Skeletal muscle tissue (tissue), 4 donors: ENCODE data around the gene GAS2L2. TPM values are rescaled to one million over a fixed set of nuclear protein-coding genes. Genes with fewer than 3 reads are reported as not detected.
"Not testable (repeated sequence)": the region's sequence is repeated elsewhere in the genome, so short reads cannot be mapped to it uniquely, and the experiment has no call there.

ENCODE experiments used
- H3K27ac ChIP-seq: one replicate; pipeline ENCODE4 v1.7.0; 2013; ENCODE audit warnings: mild to moderate bottlenecking, low read depth, low read length, inconsistent platforms
- H3K27me3 ChIP-seq, 3 donors: one replicate each; pipeline ENCODE4 v1.7.0; 2013; ENCODE audit warnings: low read length in 3 of 3; ENCODE audit not compliant: control insufficient read depth in 3 of 3, insufficient read depth in 3 of 3
- H3K36me3 ChIP-seq, 3 donors: one replicate each; pipeline ENCODE4 v1.7.0; 2013; ENCODE audit warnings: low read length in 3 of 3; ENCODE audit not compliant: control insufficient read depth in 3 of 3, insufficient read depth in 3 of 3
- H3K4me1 ChIP-seq, 3 donors: one replicate each; pipeline ENCODE4 v1.7.0; 2013; ENCODE audit warnings: low read length in 3 of 3, mild to moderate bottlenecking in 3 of 3; ENCODE audit not compliant: control insufficient read depth in 3 of 3, insufficient read depth in 3 of 3
- H3K4me3 ChIP-seq, 3 donors: one replicate each; pipeline ENCODE4 v1.7.0; 2013; ENCODE audit warnings: low read length in 3 of 3
- H3K9ac ChIP-seq, 3 donors: one replicate each; pipeline ENCODE4 v1.7.0; 2013; ENCODE audit warnings: low read length in 3 of 3, mild to moderate bottlenecking in 3 of 3, moderate library complexity in 2 of 3, low read depth in 1 of 3
- H3K9me3 ChIP-seq, 3 donors: one replicate each; pipeline ENCODE4 v1.7.0; 2013; ENCODE audit warnings: low read length in 3 of 3; ENCODE audit not compliant: control insufficient read depth in 3 of 3
- total RNA-seq: library from RNA; depleted of rRNA; stranded (reverse); fragments of >200 nt; gene quantifications from one replicate; pipeline ENCODE4 v1.2.3, GENCODE V29; 2014
- donor health status: Osteomylitis.

Gene GAS2L2
- total RNA-seq, 1 donor from 2014 or later, result not detected

GRCh38 chr17:35708149-35708548 is 44.9 kb downstream of the GAS2L2 start:
- no peak overlapping the region for H3K9ac ChIP-seq
- H3K4me1 ChIP-seq, result peaks cover 17 to 26% (median 20%) of the 10 kb centered on the region in 3 donors
- H3K27me3 ChIP-seq, result no peaks in the 10 kb centered on the region
- H3K9me3 ChIP-seq, result no peaks in the 10 kb centered on the region
- H3K4me3 ChIP-seq, result no peak overlapping the region
- peaks cover 0 to 13% (median 3%) of the 10 kb centered on the region in 3 donors for H3K36me3 ChIP-seq
- no peak overlapping the region for H3K27ac ChIP-seq

- Histone ChIP-seq H3K36me3 (peaks cover 0 to 9% (median 3%) of the 10 kb centered on the region in 3 donors), H3K9ac (no peak overlapping the region), H3K27me3 (no peaks in the 10 kb centered on the region), H3K9me3 (no peaks in the 10 kb centered on the region), H3K27ac (no peak overlapping the region), H3K4me1 (peaks cover 12 to 20% (median 15%) of the 10 kb centered on the region in 3 donors), H3K4me3 (no peak overlapping the region)
These were observed 47.3 kb downstream of the GAS2L2 start for GRCh38 chr17:35705705-35706104.

DNA sequence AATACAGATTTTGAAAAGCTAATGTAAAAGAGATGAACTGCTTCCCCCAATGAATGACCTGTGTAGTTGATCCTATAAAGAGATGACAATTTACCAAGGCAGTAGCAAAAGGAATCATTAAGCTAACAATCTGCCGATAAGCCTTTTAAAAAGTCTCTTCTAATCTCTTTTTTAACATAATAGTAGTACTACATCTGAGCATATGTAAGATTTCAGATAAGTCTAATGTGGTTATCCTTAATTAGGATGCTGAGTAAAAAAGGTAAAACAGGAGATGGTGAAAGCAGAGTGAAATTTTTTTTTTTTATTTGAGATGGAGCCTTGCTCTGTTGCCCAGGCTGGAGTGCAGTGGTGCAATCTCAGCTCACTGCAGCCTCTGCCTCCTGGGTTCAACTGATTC is 47.8 kb downstream of the GAS2L2 start:
- Histone ChIP-seq H3K9me3 (no peaks in the 10 kb centered on the region), H3K36me3 (peaks cover 0 to 4% (median 3%) of the 10 kb centered on the region in 3 donors), H3K9ac (no peak overlapping the region), H3K27ac (no peak overlapping the region), H3K27me3 (no peaks in the 10 kb centered on the region), H3K4me3 (no peak overlapping the region), H3K4me1 (peaks cover 12 to 20% (median 15%) of the 10 kb centered on the region in 3 donors)

DNA sequence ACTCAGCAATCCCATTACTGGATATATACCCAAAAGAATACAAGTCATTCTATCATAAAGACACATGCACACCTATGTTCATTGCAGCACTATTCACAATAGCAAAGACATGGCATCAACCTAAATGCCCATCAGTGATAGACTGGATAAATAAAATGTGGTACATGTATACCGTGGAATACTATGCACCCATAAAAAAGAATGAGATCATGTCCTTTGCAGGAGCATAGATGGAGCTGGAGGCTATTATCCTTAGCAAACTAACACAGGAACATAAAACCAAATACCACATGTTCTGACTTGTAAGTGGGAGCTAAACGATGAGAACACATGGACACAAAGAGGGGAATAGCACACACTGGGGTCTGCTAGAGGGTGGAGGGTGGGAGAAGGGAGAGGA is 49.7 kb downstream of the GAS2L2 start:
- not testable (repeated sequence) for H3K4me1 ChIP-seq, H3K9ac ChIP-seq, H3K4me3 ChIP-seq, H3K36me3 ChIP-seq, H3K9me3 ChIP-seq, H3K27me3 ChIP-seq, H3K27ac ChIP-seq

DNA sequence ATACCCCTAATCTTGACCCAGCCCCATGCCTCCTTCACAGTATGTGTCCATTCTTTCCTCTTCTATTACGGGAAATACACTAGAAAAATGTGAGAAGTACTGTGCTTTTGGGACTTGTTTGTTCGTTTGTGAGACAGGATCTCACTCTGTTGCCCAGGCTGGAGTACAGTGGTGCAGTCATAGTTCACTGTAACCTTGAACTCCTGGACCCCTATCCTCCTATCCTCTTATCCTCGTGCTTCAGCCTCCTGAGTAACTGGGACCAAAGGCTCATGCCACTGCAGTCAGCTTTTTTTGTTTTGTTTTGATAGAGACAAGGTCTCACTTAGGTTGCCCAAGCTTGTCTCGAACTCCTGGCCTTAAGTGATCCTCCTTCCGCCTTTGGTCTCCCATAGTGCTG is 51.5 kb downstream of the GAS2L2 start:
- Histone ChIP-seq H3K27me3 (no peaks in the 10 kb centered on the region), H3K4me3 (no peak overlapping the region), H3K9ac (no peak overlapping the region), H3K9me3 (no peaks in the 10 kb centered on the region), H3K27ac (no peak overlapping the region), H3K36me3 (peaks cover 0 to 1% (median 0%) of the 10 kb centered on the region in 3 donors), H3K4me1 (no peaks in the 10 kb centered on the region)

GRCh38 chr17:35700150-35700549 is 52.9 kb downstream of the GAS2L2 start:
- H3K4me3 ChIP-seq, result no peak overlapping the region
- H3K27ac ChIP-seq, result no peak overlapping the region
- no peaks in the 10 kb centered on the region for H3K9me3 ChIP-seq
- H3K9ac ChIP-seq, result no peak overlapping the region
- peaks cover 0 to 8% (median 7%) of the 10 kb centered on the region in 3 donors for H3K36me3 ChIP-seq
- H3K27me3 ChIP-seq, result no peaks in the 10 kb centered on the region
- no peaks in the 10 kb centered on the region for H3K4me1 ChIP-seq

DNA sequence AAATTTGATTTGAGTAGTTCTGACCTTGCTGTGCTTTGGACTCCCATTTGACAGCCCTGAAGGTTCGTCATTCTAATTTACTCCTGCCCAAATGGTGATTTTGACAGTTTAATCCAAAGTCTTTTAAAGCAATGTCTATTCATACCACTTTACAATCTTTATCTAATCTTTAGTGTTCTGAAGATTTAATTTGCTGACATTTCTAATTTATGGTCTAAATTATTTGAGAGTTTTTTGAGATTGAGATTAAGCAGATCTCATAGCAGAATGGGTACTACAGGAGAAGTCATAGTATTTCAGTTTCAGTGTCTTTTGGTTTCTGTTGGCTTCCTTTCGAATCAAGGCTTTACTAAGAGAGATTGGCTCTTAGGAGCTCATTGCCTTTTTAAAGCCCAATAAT is 54.2 kb downstream of the GAS2L2 start:
- H3K36me3 ChIP-seq, result peaks cover 0 to 13% (median 10%) of the 10 kb centered on the region in 3 donors
- H3K9me3 ChIP-seq, result no peaks in the 10 kb centered on the region
- H3K27ac ChIP-seq, result no peak overlapping the region
- no peak overlapping the region for H3K4me3 ChIP-seq
- H3K9ac ChIP-seq, result no peak overlapping the region
- H3K27me3 ChIP-seq, result no peaks in the 10 kb centered on the region
- no peaks in the 10 kb centered on the region for H3K4me1 ChIP-seq

DNA sequence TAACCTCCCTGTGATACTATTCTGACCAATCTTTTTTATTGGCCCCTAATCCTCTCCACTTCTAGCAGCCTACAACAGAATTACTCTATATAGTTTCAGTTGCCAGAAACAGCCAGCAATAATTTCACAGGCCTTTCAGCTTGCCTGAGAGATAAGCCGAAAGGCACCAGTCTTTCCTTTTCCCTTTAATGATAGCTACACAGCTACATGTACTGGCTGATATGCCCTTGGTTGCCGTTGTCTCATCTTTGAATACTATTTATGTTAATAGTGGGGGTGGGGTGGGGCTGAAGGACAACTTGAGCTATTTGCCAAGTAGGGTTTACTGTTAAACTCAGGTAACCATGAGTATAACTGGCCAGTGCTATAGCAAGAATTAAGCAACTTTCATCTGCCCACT is 57.4 kb downstream of the GAS2L2 start:
- H3K4me1 ChIP-seq, result no peaks in the 10 kb centered on the region
- H3K36me3 ChIP-seq, result peaks cover 0 to 24% (median 15%) of the 10 kb centered on the region in 3 donors
- H3K27me3 ChIP-seq, result no peaks in the 10 kb centered on the region
- H3K9me3 ChIP-seq, result no peaks in the 10 kb centered on the region
- no peak overlapping the region for H3K4me3 ChIP-seq
- no peak overlapping the region for H3K27ac ChIP-seq
- no peak overlapping the region for H3K9ac ChIP-seq

DNA sequence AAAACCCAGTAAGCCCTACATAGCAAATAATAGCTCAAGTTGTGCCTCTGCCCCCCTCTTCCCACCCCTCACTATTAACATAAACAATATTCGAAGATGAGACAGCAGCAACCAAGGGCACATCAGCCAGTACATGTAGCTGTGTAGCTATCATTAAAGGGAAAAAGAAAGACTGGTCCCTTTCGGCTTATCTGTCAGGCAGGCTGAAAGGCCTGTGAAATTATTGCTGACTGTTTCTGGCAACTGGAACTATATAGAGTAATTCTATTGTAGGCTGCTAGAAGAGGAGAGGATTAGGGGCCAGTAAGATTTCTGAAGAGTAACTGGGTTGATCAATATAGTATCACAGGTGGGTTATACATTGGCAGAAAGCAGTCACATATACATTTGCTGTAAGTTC is 58.1 kb downstream of the GAS2L2 start:
- Histone ChIP-seq H3K27me3 (no peaks in the 10 kb centered on the region), H3K4me3 (no peak overlapping the region), H3K36me3 (peaks cover 0 to 28% (median 15%) of the 10 kb centered on the region in 3 donors), H3K9me3 (no peaks in the 10 kb centered on the region), H3K9ac (no peak overlapping the region), H3K4me1 (no peaks in the 10 kb centered on the region), H3K27ac (no peak overlapping the region)
